IPS-20b (cell line): ENCODE measurements around the gene XXYLT1.

Experiments used
- H3K27ac ChIP-seq: one replicate; pipeline ENCODE4 v1.5.1; 2013; ENCODE audit warnings: low read length
- H3K27me3 ChIP-seq: 2 replicates; pipeline ENCODE4 v1.6.1; 2013; ENCODE audit warnings: mild to moderate bottlenecking, low read length, inconsistent platforms; ENCODE audit not compliant: insufficient read depth
- H3K36me3 ChIP-seq: 2 replicates; pipeline ENCODE4 v1.6.1; 2013; ENCODE audit warnings: low read depth, mild to moderate bottlenecking, inconsistent platforms, low read length, moderate library complexity; ENCODE audit not compliant: insufficient read depth
- H3K4me1 ChIP-seq: 2 replicates; pipeline ENCODE4 v1.6.1; 2013; ENCODE audit warnings: mild to moderate bottlenecking, control low read depth, inconsistent platforms, low read length, moderate library complexity; ENCODE audit not compliant: insufficient read depth
- H3K4me3 ChIP-seq: 2 replicates; pipeline ENCODE4 v1.5.1; 2013; ENCODE audit warnings: mild to moderate bottlenecking, low read length, inconsistent platforms
- H3K9ac ChIP-seq: 2 replicates; pipeline ENCODE4 v1.6.1; 2013; ENCODE audit warnings: low read depth, mild to moderate bottlenecking, inconsistent platforms, low read length, moderate library complexity
- H3K9me3 ChIP-seq: 2 replicates; pipeline ENCODE4 v1.6.1; 2013; ENCODE audit warnings: mild to moderate bottlenecking, low read depth, low read length, inconsistent platforms; ENCODE audit not compliant: insufficient read depth

The XXYLT1 gene

DNA sequence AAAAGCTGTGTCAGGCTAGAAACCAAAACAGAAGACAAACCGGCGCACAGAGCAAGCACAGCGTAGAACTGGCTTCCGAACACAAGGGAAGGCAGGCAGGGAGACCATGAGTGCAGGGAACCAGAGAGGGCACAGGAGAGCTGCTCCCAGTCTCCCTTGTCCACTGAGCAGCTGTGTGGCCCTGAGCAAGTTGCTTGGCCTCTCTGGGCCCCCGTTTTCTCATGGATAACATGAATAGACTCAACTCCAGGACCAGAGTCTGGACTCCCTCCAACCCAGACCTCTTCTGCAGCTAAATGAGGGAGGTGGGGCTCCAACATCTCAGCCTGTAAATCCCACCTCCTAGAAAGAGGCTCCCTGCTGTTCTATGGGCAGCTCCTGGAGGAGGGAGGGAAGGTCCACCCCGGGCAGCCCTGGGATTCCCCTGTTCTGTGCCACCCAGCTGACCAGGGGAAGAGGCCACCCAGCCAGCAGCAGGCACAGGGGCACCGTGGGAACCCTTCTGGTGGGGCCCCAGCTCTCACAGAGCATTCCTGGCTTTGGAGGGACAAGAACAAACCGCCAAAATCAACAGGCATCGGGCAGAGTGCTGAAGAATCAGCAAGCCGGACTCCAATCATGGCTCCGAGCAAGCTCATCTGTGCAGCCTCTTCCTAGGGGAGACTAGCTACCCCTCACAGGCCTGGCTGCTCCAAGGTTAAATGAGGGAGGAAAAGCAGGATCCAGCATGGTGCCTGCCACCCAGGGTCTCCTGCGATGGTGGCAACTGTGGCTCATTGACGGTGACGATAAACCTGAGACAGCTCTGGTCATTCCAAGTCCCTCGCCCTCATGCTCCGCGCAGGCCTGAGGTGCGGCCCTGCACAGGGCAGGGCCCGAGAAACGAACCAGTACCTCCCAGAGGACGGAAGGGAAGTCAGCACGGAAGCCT lies 15.1 kb downstream of the XXYLT1 start:
- Histone ChIP-seq H3K27me3 (no peaks in the 10 kb centered on the region), H3K36me3 (no peaks in the 10 kb centered on the region), H3K9ac (no peak overlapping the region), H3K4me1 (peaks cover 28% of the 10 kb centered on the region; the same call in 1 of the 2 replicates), H3K27ac (no peak overlapping the region), H3K9me3 (no peaks in the 10 kb centered on the region), H3K4me3 (no peak overlapping the region)

DNA sequence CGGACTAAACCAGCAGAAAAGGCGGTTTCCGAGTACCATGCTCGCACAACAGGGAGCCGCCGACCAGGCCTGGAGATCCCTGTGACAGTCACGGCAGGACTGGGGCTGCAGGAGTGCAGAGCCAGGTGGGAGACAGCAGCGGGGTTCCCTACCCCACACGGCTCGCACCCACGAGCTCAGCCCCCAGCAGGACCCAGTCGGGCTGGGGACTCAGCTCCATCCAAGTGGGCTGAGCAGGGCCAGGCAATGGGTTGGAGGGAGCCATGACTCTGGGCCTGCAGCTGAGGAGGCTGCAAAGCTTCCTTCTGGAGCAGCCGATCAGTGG lies 15.8 kb downstream of the XXYLT1 start:
- Histone ChIP-seq H3K4me3 (no peak overlapping the region), H3K27me3 (no peaks in the 10 kb centered on the region), H3K9me3 (no peaks in the 10 kb centered on the region), H3K4me1 (peaks cover 28% of the 10 kb centered on the region; the same call in 1 of the 2 replicates), H3K27ac (no peak overlapping the region), H3K36me3 (no peaks in the 10 kb centered on the region), H3K9ac (no peak overlapping the region)

DNA sequence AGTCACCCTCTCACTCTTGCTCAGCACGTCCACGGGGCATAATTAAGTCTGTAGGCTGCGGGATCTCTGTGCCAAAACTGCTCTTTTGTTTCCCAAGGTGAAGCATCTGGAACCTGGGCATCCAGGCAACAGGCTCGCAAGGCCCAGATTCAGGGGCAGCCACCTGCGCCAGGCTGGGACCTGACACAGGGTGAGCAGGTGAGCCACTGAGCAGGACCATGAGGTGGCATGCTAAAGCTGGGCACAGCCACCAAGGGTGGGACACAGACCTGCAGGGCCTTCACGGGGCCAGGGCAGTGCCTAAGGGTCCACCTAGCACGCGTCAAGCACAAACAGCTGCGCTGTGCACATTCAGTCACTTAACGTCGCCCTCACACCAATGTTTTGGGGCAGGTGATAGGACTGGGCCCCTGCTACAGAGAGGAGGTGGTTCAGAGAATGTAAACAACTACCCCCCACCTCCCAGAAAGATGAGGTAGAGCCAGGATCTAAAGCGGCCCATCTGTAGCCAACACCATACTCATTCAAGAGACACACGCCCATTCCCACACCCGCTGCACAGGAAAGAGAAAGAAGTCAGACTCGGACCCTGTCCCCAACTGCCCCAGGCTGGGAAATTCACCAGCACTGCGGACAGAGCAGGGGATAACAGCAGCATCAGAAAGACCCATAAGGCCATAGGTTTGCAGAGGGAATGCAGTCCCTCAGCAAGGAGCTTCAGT lies 16.3 kb downstream of the XXYLT1 start:
- Histone ChIP-seq H3K4me3 (no peak overlapping the region), H3K4me1 (peaks cover 28% of the 10 kb centered on the region; the same call in 1 of the 2 replicates), H3K27ac (no peak overlapping the region), H3K27me3 (no peaks in the 10 kb centered on the region), H3K9ac (0 out of 2 replicates have a peak overlapping the region, but pooled peaks have one; percentile 18), H3K36me3 (no peaks in the 10 kb centered on the region), H3K9me3 (no peaks in the 10 kb centered on the region)

DNA sequence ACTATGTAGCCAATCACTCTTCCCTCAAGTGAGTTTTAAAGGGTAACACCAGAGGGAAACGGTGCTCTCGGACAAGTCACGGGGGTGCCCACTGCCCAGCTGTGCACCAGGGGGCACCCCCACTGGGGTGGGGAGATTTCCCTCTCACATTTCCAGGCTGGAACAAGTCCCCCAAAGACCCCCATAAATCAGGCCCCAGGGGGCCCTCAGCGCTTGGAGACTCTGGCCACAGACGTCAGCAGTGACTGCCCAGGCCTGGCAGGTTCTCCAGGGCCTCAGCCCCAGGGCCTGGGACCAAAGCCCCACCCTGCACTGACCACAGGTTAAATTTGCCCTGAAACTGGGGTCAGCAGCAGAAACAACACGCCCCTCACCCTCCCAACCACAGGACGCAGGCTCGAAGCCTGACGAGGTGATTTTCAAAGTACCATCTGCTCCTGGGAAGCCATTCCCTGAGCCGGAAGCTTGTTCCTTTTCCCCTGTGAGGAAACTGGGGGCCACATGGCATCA lies 17.0 kb downstream of the XXYLT1 start:
- no peaks in the 10 kb centered on the region for H3K9me3 ChIP-seq
- no peaks in the 10 kb centered on the region for H3K27me3 ChIP-seq
- H3K4me3 ChIP-seq = no peak overlapping the region
- no peaks in the 10 kb centered on the region for H3K36me3 ChIP-seq
- no peak overlapping the region for H3K27ac ChIP-seq
- H3K9ac ChIP-seq = 0 out of 2 replicates have a peak overlapping the region, but pooled peaks have one; percentile 18
- H3K4me1 ChIP-seq = peaks cover 24% of the 10 kb centered on the region; the same call in 1 of the 2 replicates

DNA sequence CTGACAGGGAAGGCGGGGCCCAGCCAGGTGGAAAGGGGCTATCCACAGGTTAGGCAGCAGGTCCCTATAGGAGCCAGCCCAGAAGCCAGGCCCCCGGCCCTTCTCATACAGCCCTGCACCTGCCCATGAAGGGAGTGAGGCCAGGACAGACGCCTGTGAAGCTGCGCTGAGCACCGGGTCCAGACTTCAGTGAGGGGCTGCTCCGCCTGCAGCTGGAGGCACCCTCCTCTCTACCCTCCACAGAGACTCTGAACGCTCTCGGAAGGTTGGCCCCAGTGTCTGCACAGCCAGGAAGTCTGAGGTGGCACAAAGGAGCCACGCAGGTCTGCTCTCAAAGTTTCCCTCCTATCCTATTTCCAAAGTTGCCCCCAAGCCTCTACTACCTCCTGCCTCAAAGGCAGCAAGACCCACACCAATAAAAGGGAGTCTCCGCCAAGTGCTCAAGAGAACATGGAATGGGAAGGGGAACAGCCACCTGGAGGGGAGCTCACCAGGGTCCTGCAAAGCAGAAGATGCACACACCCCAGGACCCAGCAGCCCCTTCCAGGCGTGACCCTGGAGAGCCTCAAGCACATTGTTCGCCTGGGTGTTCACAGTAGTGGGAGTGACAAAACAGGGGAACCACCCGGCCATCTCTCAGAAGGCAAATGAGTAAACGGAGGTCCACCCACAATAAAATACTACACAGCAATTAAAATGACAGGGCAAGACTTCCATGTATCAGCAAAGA lies 19.5 kb downstream of the XXYLT1 start:
- no peak overlapping the region; the same call in 1 of the 2 replicates for H3K9ac ChIP-seq
- H3K4me1 ChIP-seq = peaks cover 11% of the 10 kb centered on the region; the same call in 1 of the 2 replicates
- no peaks in the 10 kb centered on the region for H3K9me3 ChIP-seq
- no peaks in the 10 kb centered on the region; the same call in 1 of the 2 replicates for H3K36me3 ChIP-seq
- H3K27ac ChIP-seq = no peak overlapping the region
- H3K27me3 ChIP-seq = no peaks in the 10 kb centered on the region
- H3K4me3 ChIP-seq = no peak overlapping the region

DNA sequence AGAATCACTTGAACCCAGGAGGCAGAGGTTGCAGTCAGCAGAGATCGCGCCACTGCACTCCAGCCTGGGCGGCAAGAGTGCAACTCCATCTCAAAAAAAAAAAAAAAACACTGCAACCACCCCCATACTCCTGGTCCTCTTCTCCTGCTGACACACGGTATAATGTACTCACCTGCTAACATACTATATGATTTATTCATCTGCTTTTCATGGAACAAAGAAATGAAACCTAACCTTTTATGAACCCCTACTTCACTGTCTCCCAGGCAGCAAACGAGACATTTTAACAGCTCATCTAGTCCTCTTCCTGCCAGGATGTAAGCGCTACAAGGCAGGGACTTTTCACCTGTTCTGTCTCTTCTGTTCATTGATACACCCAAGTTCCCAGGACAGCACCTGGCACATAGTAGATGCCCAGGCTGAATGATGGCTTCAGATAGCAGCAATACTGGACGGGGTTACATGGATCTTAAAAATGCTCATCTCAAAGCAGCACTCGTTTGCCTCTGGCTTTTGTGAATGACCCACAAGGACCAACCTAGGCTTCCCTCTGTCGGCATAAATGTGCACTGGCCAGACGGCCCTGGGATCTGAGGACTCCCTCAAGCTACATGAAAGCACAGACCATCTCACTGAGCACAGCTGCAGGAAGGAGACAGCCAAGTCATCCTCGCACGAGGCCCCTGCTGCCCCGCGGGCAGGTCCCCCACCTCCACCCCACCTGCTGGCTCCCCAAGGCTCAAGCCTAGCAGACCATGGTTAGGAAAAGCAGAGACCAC lies 20.3 kb downstream of the XXYLT1 start:
- Histone ChIP-seq H3K9ac (no peak overlapping the region), H3K27ac (no peak overlapping the region), H3K9me3 (no peaks in the 10 kb centered on the region), H3K36me3 (peaks cover 8% of the 10 kb centered on the region), H3K27me3 (no peaks in the 10 kb centered on the region), H3K4me1 (peaks cover 11% of the 10 kb centered on the region; the same call in 1 of the 2 replicates), H3K4me3 (no peak overlapping the region)

DNA sequence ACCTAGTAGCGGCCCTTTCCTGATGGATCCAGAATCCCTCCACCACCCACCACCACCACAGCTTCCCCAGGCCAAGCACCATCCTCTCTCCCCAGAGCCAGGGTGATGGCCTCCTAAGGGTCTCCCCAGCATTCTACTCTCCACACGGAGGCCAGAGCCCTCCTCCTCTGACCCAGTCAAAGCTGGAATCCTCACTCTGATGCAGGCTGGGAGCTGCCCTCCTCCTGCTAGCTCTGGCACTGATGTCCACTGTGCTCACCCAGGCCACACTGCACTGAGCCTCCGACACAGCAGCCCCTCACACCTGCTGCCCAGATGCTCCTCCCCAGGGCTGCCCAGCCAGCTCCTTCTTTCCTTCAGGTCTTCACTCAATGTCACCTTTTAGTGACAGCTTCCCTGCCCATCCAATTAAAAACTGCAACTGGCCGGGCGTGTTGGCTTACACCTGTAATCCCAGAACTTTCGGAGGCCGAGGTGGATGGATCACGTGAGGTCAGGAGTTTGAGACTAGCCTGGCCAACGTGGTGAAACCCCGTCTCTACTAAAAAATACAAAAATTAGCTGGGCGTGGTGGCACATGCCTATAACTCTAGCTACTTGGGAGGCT lies 21.0 kb downstream of the XXYLT1 start:
- no peak overlapping the region for H3K9ac ChIP-seq
- H3K36me3 ChIP-seq = peaks cover 8% of the 10 kb centered on the region
- no peaks in the 10 kb centered on the region for H3K9me3 ChIP-seq
- no peak overlapping the region for H3K4me3 ChIP-seq
- no peak overlapping the region for H3K27ac ChIP-seq
- no peaks in the 10 kb centered on the region for H3K27me3 ChIP-seq
- peaks cover 9% of the 10 kb centered on the region; the same call in 1 of the 2 replicates for H3K4me1 ChIP-seq

DNA sequence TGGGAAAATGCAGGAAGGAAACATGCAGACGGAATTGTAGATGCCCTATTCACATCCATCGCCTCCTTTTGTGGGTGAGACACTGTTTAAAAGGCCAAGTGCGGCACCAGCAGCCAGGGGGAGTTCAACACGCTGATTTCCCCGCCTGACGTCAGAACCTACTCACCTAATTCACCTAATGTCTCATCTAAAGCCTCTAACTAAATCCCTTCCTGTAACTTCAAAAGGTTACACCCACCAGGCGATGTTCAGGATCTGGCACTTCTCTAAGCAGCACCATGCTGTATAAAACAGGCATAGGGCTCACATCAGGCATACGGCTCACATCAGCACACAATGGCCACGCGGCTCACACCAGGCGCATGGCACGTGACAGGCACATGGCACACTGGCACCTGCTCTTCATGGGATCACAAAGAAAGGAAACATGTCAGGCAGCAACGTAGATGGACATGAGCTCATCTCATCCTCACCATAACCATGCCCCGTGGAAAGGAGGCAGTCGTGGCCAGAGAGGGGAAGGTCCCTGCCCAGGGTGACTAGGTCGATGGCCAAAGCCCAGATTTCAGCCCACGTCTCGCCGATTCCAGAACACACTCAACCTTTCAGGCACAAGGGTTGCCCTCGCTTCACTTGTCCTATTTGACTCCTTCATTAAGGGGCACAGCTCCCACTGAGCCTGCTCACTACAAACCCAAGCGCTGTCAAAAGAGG lies 21.7 kb downstream of the XXYLT1 start:
- Histone ChIP-seq H3K27me3 (no peaks in the 10 kb centered on the region), H3K9ac (no peak overlapping the region), H3K4me3 (no peak overlapping the region), H3K9me3 (no peaks in the 10 kb centered on the region), H3K36me3 (peaks cover 8% of the 10 kb centered on the region), H3K4me1 (peaks cover 5% of the 10 kb centered on the region; the same call in 1 of the 2 replicates), H3K27ac (no peak overlapping the region)

DNA sequence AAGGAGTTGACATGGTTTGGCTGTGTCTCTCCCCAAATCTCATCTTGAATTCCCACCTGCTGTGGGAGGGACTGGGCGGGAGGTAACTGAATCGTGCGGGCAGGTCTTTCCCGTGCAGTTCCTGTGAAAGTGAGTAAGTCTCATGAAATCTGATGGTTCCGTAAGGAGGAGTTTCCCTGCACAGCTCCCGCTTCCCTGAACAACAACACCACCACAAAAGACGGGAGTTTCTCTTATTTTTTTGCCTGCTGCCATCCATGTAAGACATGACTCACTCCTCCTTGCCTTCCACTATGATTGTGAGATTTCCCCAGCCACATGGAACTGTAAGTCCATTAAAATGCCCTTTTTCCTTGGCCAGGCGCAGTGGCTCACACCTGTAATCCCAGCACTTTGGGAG lies 22.7 kb downstream of the XXYLT1 start:
- H3K36me3 ChIP-seq = peaks cover 8% of the 10 kb centered on the region
- H3K9ac ChIP-seq = no peak overlapping the region
- no peak overlapping the region for H3K4me3 ChIP-seq
- H3K4me1 ChIP-seq = peaks cover 5% of the 10 kb centered on the region; the same call in 1 of the 2 replicates
- H3K9me3 ChIP-seq = no peaks in the 10 kb centered on the region
- H3K27ac ChIP-seq = no peak overlapping the region
- H3K27me3 ChIP-seq = no peaks in the 10 kb centered on the region

DNA sequence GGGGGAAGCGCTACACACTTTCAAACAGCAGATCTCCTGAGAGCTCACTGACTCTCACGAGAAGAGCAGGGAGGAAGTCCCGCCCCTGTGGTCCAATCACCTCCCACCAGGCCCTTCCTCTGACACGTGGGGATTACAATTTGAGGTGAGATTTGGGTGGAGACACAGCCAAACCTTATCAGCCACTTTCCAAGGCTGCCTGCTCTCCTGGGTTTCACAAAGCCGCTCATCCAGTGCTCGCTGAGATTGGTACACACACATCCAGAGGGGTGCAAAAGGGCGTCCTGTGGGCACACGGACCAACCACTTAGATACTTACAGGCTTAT lies 23.1 kb downstream of the XXYLT1 start:
- no peak overlapping the region for H3K9ac ChIP-seq
- H3K4me3 ChIP-seq = no peak overlapping the region
- no peaks in the 10 kb centered on the region for H3K27me3 ChIP-seq
- peaks cover 5% of the 10 kb centered on the region; the same call in 1 of the 2 replicates for H3K4me1 ChIP-seq
- H3K27ac ChIP-seq = no peak overlapping the region
- no peaks in the 10 kb centered on the region for H3K9me3 ChIP-seq
- H3K36me3 ChIP-seq = peaks cover 8% of the 10 kb centered on the region
